HG03280 (cell line): ENCODE data around the gene TLN1.

Experiments used
- ATAC-seq: cut with Tn5 transposase; IDR thresholded peaks from one replicate; pipeline ENCODE4 v1.9.1; 2021; ENCODE audit warnings: mild to moderate bottlenecking, moderate library complexity; ENCODE audit not compliant: unreplicated experiment

The TLN1 gene

GRCh38 chr9:35686222-35687203 lies 45.5 kb downstream of the TLN1 start:
- ATAC-seq, result no peak

DNA sequence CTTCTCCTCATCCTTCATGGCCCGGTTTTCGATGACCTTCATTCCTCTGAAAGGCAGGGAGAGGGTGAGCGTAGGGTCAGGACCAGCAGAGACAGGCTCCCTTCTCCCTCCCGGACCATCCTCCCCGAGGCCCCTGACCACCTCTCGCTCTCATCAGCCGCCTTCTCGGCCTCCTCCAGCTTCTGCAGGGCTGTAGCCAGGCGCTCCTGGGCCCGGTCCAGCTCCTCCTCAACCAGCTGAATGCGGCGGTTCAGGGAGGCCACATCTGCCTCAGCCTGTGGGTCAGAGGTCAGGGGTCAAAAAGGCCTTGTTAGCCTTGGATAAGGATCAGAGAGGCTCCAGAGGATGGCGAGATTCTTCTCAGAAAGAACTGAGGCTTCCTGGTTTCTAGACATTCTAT lies 46.5 kb downstream of the TLN1 start:
- no peak for ATAC-seq

DNA sequence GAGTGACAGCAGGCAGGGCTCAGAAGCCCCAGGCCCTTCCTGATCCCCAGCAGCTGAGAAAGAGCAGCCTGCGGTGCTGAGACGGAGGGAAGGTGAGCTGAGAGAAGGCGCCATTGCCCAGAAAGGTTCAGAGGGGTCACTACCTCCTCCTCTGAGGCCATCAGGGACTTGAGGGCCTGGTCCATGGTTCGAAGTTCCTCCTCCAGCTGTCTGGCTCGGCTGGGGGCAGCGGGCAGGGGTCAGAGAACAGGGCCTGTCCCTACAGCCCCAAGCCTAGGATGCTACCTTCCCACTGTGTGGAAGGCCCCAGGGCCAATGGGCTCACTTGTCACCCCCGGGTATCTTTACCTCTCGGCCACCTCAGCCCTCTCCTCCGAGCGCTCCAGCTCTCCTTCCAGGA lies 47.1 kb downstream of the TLN1 start:
- no peak for ATAC-seq

GRCh38 chr9:35683323-35683722 lies 48.7 kb downstream of the TLN1 start:
- ATAC-seq, result no peak

DNA sequence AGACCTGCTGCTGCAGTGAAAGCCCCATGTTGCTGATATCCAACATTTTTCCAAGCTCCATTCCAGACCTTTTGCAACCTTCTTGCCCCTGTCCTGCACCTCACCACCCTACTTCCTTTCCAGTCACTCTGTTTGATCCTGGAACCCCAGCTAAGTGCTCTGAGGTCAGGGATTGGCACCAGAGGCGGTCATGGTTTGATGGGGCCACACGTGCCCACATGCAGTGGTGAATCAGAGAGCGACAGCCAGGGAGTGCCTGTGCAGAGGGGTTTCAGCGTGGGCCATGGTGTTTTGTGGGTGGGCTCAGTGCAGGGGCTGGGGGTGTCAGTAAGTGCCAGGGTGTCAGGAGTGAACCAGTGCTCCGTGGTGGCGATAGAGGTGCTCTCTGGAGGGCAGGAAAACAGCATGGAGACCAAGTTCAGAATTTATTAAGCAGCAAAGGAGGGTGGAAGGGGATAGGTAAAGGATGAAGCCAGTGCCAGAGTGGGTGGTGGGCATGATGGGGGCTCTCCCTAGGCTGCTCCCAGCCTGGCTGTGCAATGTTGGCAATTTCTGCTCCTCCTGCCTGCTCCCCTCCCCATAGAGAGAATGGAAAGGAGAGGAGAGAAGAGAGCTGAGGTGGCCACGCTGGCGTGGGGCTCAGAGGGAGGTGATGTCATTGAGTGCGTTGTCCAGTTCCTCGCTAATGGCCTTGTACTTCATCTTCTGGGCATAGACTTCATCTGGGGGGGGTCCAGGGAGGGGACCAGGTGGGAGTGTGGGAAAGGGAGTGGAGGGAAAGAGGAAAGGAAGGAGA lies 49.3 kb downstream of the TLN1 start:
- no peak for ATAC-seq

DNA sequence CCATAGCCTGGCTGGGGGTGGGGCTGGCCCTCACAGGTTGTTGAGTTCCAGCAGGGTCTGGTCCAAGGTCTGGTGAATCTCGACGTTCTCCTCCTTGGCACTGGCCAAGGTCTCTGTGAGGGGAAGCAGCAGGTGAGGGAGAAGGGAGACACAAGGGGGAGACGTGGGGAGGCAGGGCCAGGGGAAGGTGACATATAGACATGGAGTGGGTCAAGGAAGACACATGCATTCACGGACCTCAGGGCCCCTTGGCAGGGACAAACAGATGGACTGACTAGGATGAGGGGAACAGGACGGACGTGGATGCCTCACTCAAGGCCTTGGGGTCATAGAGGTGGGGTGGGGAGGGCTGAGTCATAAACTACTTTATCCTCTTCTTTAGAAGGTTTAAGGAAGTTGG lies 49.9 kb downstream of the TLN1 start:
- no peak for ATAC-seq

DNA sequence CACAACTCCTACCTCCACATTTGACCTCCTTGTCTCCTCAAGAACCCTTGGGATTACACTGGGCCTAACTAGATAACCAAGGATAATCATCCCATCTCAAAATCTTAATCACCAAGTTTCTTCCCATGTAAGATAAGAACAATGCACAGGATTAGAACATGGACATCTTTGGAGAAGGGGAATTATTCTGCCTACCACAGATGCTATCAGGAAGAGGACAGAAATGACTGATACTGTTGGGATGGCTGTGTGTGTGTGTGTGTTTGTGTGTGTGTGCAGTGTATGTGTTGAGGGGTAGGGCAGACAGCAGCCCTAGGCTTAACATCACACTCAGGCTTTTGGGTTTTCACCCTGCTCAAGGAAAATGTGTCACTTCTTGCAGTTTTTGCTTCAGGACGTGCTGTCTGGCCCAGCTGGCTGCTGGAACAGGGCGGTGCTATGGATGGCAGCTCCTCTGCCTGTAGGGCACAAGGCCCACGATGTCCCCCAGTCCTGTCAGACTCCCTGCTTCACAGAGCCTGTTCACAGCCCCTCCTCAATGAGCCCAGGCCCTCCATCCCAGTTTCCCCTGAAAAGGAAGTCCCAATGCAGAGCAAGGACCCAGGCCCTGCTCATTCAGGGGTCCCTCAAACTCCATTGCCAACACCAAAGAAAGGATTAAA lies 50.5 kb downstream of the TLN1 start:
- no peak for ATAC-seq

GRCh38 chr9:35680331-35681105 lies 51.5 kb downstream of the TLN1 start:
- ATAC-seq, result peak; percentile 47

GRCh38 chr9:35679766-35680330 lies 52.1 kb downstream of the TLN1 start:
- ATAC-seq, result no peak

- ATAC-seq, result no peak
These were observed 52.9 kb downstream of the TLN1 start for GRCh38 chr9:35679091-35679490.

- ATAC-seq, result no peak
These were observed 56.1 kb downstream of the TLN1 start for GRCh38 chr9:35675732-35676392.

DNA sequence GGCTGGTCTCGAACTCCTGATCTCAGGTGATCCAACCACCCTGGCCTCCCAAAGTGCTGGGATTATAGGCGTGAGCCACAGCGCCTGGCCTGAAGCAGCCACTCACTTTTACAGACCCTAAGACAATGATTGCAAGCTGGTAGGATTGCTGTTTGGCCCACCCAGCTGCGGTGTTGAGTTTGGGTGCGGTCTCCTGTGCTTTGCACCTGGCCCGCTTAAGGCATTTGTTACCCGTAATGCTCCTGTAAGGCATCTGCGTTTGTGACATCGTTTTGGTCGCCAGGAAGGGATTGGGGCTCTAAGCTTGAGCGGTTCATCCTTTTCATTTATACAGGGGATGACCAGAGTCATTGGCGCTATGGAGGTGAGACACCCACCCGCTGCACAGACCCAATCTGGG lies 56.8 kb downstream of the TLN1 start:
- no peak for ATAC-seq

DNA sequence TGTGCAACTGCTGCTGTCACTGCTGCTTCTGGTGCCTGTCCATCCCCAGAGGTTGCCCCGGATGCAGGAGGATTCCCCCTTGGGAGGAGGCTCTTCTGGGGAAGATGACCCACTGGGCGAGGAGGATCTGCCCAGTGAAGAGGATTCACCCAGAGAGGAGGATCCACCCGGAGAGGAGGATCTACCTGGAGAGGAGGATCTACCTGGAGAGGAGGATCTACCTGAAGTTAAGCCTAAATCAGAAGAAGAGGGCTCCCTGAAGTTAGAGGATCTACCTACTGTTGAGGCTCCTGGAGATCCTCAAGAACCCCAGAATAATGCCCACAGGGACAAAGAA lies 58.0 kb downstream of the TLN1 start:
- no peak for ATAC-seq

DNA sequence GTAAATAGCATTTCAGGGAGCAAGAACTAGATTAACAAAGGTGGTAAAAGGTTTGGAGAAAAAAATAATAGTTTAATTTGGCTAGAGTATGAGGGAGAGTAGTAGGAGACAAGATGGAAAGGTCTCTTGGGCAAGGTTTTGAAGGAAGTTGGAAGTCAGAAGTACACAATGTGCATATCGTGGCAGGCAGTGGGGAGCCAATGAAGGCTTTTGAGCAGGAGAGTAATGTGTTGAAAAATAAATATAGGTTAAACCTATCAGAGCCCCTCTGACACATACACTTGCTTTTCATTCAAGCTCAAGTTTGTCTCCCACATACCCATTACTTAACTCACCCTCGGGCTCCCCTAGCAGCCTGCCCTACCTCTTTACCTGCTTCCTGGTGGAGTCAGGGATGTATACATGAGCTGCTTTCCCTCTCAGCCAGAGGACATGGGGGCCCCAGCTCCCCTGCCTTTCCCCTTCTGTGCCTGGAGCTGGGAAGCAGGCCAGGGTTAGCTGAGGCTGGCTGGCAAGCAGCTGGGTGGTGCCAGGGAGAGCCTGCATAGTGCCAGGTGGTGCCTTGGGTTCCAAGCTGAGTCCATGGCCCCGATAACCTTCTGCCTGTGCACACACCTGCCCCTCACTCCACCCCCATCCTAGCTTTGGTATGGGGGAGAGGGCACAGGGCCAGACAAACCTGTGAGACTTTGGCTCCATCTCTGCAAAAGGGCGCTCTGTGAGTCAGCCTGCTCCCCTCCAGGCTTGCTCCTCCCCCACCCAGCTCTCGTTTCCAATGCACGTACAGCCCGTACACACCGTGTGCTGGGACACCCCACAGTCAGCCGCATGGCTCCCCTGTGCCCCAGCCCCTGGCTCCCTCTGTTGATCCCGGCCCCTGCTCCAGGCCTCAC lies 58.6 kb downstream of the TLN1 start, which contains the start of gene CA9:
Gene CA9 (plus strand): TSS at position 797 of the 893 bp plus-strand sequence. CDS start 32 bp downstream, at position 829.
- no peak for ATAC-seq

- ATAC-seq, result no peak
These were observed 62.5 kb downstream of the TLN1 start for GRCh38 chr9:35669331-35670145.

DNA sequence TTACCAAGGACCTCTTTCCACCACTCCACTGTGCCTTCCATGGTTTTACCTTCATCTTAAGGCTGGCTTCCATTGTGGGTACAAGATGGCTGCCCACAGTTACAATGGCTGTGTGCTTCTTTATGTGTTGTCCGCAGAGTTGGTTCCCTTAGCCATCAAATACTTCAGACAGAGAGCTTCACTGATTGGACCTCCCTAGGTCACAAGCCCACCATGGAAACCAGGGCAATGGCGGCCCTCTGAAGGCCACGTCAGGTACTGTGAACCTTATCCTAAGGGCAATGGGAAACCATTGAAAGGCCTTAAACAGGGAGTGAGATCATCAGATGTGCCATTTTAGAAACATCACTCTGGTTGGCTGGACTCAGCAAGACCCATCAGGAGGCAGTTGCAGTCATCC lies 64.1 kb downstream of the TLN1 start:
- no peak for ATAC-seq

GRCh38 chr9:35666549-35666948 lies 65.4 kb downstream of the TLN1 start:
- no peak for ATAC-seq

DNA sequence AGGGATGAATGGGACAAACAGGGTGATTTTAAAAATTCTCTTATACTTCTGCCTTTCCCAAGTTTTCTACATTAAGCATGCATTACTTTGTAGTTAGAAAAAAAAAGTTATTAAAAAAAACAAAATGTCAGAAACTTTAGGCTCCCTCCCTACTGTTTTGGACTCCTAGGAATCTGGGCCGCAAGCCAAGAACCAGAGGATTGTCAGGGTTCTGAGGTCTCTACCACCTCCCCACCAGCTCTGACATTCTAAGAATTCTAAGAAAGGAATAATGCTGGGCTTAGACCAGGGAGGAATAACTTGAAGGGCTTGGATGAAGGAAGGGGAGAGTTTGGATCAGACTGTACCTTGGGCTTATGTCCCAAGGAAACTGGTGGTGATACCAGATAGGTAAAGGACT lies 66.0 kb downstream of the TLN1 start:
- ATAC-seq, result no peak
